HFFc6 (cell line): ENCODE data around the gene COPB1. TPM values are rescaled to one million over a fixed set of nuclear protein-coding genes. Genes with fewer than 3 reads are reported as not detected.
A peak's percentile ranks its signal among the peaks of the same experiment; 100 is the strongest.

Experiments used
- DNase-seq: peaks from one replicate; pipeline ENCODE4 v3.0.0-alpha.2; 2018
- H3K27ac Mint-ChIP-seq: 2 replicates; pipeline ENCODE4 v1.8.0; 2020; ENCODE audit warnings: mild to moderate bottlenecking, mixed read lengths
- H3K27me3 Mint-ChIP-seq: 2 replicates; pipeline ENCODE4 v1.8.0; 2021; ENCODE audit warnings: mild to moderate bottlenecking, moderate library complexity, mixed read lengths; ENCODE audit not compliant: insufficient read depth
- H3K36me3 Mint-ChIP-seq: 2 replicates; pipeline ENCODE4 v1.8.0; 2021; ENCODE audit warnings: low read depth, mixed read lengths
- H3K4me1 Mint-ChIP-seq: 2 replicates; pipeline ENCODE4 v1.8.0; 2020; ENCODE audit warnings: low read depth, mixed read lengths
- H3K4me3 Mint-ChIP-seq: 2 replicates; pipeline ENCODE4 v1.8.0; 2020; ENCODE audit warnings: mild to moderate bottlenecking, moderate library complexity, mixed read lengths
- H3K9me3 Mint-ChIP-seq: 2 replicates; pipeline ENCODE4 v1.8.0; 2020; ENCODE audit warnings: mild to moderate bottlenecking, mixed read lengths
- long read RNA-seq: library from polyadenylated mRNA; unstranded; transcript quantifications from one replicate; pipeline ENCODE4 v2.0.0, GENCODE V29; 2019
- total RNA-seq, 6 experiments: library from RNA; stranded (reverse); fragmentation: NEBNext Ultra II Directional; extraction: Animal tissue kit (Norgen Biotek cat#: 25700); gene quantifications; 2 replicates in 1 of 6; 3 replicates in 5 of 6; pipeline ENCODE4 v1.2.3, GENCODE V29; 2021
- TF ChIP-seq, protein P1 (sequence below): fragments of 200-600 bp; sonication (generic); IDR thresholded peaks from 2 replicates; pipeline ENCODE4 v1.5.0; 2021; ENCODE audit warnings: antibody characterized with exemption, mild to moderate bottlenecking

The COPB1 gene, protein sequence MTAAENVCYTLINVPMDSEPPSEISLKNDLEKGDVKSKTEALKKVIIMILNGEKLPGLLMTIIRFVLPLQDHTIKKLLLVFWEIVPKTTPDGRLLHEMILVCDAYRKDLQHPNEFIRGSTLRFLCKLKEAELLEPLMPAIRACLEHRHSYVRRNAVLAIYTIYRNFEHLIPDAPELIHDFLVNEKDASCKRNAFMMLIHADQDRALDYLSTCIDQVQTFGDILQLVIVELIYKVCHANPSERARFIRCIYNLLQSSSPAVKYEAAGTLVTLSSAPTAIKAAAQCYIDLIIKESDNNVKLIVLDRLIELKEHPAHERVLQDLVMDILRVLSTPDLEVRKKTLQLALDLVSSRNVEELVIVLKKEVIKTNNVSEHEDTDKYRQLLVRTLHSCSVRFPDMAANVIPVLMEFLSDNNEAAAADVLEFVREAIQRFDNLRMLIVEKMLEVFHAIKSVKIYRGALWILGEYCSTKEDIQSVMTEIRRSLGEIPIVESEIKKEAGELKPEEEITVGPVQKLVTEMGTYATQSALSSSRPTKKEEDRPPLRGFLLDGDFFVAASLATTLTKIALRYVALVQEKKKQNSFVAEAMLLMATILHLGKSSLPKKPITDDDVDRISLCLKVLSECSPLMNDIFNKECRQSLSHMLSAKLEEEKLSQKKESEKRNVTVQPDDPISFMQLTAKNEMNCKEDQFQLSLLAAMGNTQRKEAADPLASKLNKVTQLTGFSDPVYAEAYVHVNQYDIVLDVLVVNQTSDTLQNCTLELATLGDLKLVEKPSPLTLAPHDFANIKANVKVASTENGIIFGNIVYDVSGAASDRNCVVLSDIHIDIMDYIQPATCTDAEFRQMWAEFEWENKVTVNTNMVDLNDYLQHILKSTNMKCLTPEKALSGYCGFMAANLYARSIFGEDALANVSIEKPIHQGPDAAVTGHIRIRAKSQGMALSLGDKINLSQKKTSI
- 100 to 1,000 TPM; 161 to 193 (median 187) TPM for total RNA-seq
- long read RNA-seq, transcript COPB1-201 (22 exons, 3,481 nt) = minor isoform, 9 of 212 reads
- long read RNA-seq, transcript COPB1-202 (22 exons, 3,382 nt) = major isoform, 65 of 212 reads
- long read RNA-seq, partial matches to known transcripts = 105 of 212 reads
- long read RNA-seq, other reads (novel, unspliced or antisense) = 33 of 212 reads

DNA sequence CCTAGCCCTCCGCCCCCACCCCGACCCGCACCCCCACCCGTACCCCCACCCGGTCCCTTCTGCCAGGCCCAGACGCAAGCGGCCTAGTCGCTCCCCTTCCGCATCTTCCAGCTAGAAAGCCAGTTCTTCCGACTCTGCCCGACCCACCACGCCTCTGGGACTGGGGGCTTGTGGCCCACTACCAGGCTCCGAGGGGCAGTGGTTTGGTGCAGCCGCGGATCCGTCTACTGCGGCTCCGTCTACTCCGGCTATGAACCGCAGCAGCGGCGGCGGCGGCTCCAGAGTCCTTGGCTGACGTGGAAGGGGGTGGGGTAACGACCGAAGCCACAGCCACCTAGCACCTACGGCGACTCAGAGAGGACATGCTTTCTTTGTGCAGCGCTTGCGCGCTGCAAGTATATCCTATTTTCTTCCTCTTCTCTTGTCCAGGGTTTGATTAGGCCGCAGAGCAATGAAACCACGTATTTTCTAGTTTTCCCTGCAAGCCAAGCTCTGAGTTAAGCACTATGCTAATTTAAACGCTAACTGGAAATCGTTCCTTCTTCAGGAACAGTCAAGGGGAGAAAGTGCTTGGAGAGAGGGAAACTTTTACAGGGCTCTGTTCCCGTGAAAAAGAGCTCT lies at the start of gene COPB1:
COPB1 (minus strand) TSS at position 252 of the 621 bp plus-strand sequence. CDS start 883 bp downstream, outside the sequence.
- Mint-ChIP-seq H3K27ac (peak within 1 kb of the TSS; percentile 95), H3K36me3 (peaks cover 42% of the 10 kb centered on the region), H3K27me3 (peaks cover 2% of the 10 kb centered on the region), H3K4me3 (peak within 1 kb of the TSS; percentile 97), H3K9me3 (no peaks in the 10 kb centered on the region), H3K4me1 (peaks cover 54% of the 10 kb centered on the region)
- TF ChIP-seq, protein P1, sequence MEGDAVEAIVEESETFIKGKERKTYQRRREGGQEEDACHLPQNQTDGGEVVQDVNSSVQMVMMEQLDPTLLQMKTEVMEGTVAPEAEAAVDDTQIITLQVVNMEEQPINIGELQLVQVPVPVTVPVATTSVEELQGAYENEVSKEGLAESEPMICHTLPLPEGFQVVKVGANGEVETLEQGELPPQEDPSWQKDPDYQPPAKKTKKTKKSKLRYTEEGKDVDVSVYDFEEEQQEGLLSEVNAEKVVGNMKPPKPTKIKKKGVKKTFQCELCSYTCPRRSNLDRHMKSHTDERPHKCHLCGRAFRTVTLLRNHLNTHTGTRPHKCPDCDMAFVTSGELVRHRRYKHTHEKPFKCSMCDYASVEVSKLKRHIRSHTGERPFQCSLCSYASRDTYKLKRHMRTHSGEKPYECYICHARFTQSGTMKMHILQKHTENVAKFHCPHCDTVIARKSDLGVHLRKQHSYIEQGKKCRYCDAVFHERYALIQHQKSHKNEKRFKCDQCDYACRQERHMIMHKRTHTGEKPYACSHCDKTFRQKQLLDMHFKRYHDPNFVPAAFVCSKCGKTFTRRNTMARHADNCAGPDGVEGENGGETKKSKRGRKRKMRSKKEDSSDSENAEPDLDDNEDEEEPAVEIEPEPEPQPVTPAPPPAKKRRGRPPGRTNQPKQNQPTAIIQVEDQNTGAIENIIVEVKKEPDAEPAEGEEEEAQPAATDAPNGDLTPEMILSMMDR = no peak
- DNase-seq = peak; percentile 92

DNA sequence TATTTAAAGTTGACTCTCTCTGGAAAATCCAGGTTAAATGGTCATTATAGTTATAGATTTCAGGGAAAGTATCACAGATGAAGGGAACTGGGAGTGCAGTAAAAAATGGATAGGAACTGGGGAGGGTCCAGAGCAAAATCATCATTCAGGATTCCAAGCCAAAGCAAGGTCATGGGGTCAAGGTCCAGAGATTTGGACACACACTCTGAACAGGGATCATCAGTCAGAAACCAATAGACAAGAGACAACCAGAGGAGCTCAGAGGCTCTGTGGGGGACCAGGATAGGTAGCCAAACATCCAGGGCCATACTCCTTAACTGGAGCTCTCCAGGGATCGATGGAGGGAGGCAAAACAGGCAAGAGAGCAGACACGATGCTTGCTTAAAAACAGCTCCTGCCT lies 47.8 kb upstream of the COPB1 start:
- H3K4me3 Mint-ChIP-seq = no peak overlapping the region
- H3K4me1 Mint-ChIP-seq = no peaks in the 10 kb centered on the region
- H3K9me3 Mint-ChIP-seq = no peaks in the 10 kb centered on the region
- no peaks in the 10 kb centered on the region for H3K36me3 Mint-ChIP-seq
- TF ChIP-seq, protein P1 = no peak
- H3K27ac Mint-ChIP-seq = no peak overlapping the region
- no peak for DNase-seq
- peaks cover 12% of the 10 kb centered on the region for H3K27me3 Mint-ChIP-seq

DNA sequence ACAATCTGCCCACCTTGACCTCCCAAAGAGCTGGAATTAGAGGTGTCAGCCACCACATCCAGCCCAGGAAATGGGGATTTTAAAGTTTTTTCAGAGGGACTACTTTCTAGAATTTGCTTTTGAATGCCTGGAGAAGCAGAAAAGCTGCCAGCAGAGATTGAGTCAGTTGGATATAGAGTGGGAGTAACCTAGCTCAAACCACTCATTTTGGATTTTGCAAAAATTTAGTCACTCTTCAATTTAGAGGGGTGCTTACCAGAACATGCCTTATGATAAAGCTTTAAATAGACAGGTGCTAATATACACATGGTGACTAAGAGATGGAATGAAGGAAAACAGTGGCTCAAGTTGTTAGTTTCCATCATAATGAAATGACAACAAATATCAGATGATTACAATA lies 47.1 kb upstream of the COPB1 start:
- Mint-ChIP-seq H3K4me3 (no peak overlapping the region), H3K27ac (no peak overlapping the region), H3K4me1 (no peaks in the 10 kb centered on the region), H3K36me3 (no peaks in the 10 kb centered on the region), H3K9me3 (no peaks in the 10 kb centered on the region), H3K27me3 (peaks cover 15% of the 10 kb centered on the region)
- TF ChIP-seq, protein P1 = no peak
- no peak for DNase-seq

DNA sequence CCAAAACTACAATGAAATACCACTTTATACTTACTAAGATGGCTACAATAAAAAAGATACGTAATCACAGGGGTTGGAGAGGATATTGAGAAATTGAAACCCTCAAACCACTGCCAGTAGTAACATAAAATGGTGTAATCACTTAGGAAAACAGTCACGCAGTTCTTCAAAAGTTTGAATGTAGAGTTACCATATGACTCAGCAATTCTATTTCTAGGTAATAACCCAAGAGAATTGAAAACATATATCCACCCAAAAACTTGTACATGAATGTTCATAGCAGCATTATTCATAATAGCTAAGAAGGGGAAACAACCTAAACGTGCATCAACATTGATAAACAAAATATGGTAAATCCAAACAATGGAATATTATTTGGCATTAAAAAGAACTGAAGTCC lies 45.0 kb upstream of the COPB1 start:
- Mint-ChIP-seq H3K4me3 (no peak overlapping the region), H3K27ac (no peak overlapping the region), H3K9me3 (no peaks in the 10 kb centered on the region), H3K36me3 (no peaks in the 10 kb centered on the region), H3K4me1 (no peaks in the 10 kb centered on the region), H3K27me3 (peaks cover 15% of the 10 kb centered on the region)
- no peak for DNase-seq
- TF ChIP-seq, protein P1 = no peak

DNA sequence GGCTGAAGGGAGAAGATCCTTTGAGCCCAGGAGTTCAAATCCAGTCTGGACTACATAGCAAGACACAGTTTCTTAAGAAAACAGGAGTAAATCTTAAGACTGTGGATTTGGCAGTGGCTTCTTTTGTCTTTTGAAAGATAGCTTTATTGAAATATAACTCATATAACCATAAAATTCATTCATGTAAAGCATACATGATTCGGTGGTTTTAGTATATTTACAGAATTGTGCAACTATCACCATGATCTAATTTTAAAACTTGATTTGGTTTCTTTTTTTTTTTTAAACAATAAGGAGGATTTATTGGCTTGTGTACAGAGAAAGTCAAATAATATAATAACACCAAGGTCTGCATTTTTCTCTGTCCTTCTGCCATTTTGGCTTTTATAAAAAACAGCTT lies 43.6 kb upstream of the COPB1 start:
- no peaks in the 10 kb centered on the region for H3K4me1 Mint-ChIP-seq

More for the DNA sequence above, 43.6 kb upstream of the COPB1 start:
- DNase-seq = no peak
- Mint-ChIP-seq H3K27me3 (peaks cover 16% of the 10 kb centered on the region), H3K27ac (no peak overlapping the region), H3K36me3 (no peaks in the 10 kb centered on the region), H3K9me3 (no peaks in the 10 kb centered on the region), H3K4me3 (no peak overlapping the region)
- TF ChIP-seq, protein P1 = no peak
